ENCODE data around the gene ADAMTS8. TPM values are rescaled to one million over a fixed set of nuclear protein-coding genes. Genes with fewer than 3 reads are reported as not detected.

ADAMTS8 gene
- total RNA-seq, 1 donor from 2014 or later: not detected

GRCh38 chr11:130462931-130463330 lies 34.5 kb upstream of the ADAMTS8 start:
- no peaks in the 10 kb centered on the region for H3K27me3 ChIP-seq
- no peak for TF ChIP-seq EZH2phosphoT487 (IDR thresholded peaks at IDR 0.05)
- H3K4me1 ChIP-seq: no peaks in the 10 kb centered on the region
- no peak overlapping the region for H3K4me3 ChIP-seq
- no peaks in the 10 kb centered on the region for H3F3A ChIP-seq (ENCODE audit: low read depth)
- H3K27ac ChIP-seq: no peak overlapping the region
- no peak overlapping the region for H2AFZ ChIP-seq (replicated peaks)
- H3K36me3 ChIP-seq: no peaks in the 10 kb centered on the region
- Mint-ChIP-seq H3K4me3 (no peak overlapping the region), H3K4me1 (no peaks in the 10 kb centered on the region), H3K36me3 (peaks cover 2% of the 10 kb centered on the region), H3K27me3 (ENCODE audit: insufficient read depth, low read depth) (no peaks in the 10 kb centered on the region), H3K9me3 (no peaks in the 10 kb centered on the region), H3K27ac (no peak overlapping the region)
- no peaks in the 10 kb centered on the region for H3K9me3 ChIP-seq (ENCODE audit: low read depth)
- no peaks in the 10 kb centered on the region for H4K20me1 ChIP-seq (ENCODE audit: low read depth)
- H3K79me2 ChIP-seq (ENCODE audit: low read depth): no peaks in the 10 kb centered on the region
- no peak overlapping the region for H3K9ac ChIP-seq
- DNase-seq (ENCODE audit: low spot score): no peak
- H3K4me2 ChIP-seq: no peak overlapping the region

- no peak overlapping the region for H3K4me2 ChIP-seq
- no peaks in the 10 kb centered on the region for H3K27me3 Mint-ChIP-seq (ENCODE audit: insufficient read depth, low read depth)
- H3K27ac ChIP-seq: no peak overlapping the region
- no peaks in the 10 kb centered on the region for H3F3A ChIP-seq (ENCODE audit: low read depth)
- H3K79me2 ChIP-seq (ENCODE audit: low read depth): no peaks in the 10 kb centered on the region
- H3K27me3 ChIP-seq: no peaks in the 10 kb centered on the region
- H3K4me3 ChIP-seq: no peak overlapping the region
- no peaks in the 10 kb centered on the region for H3K4me1 ChIP-seq
- H3K36me3 ChIP-seq: no peaks in the 10 kb centered on the region
- H3K27ac Mint-ChIP-seq: no peak overlapping the region
- DNase-seq (ENCODE audit: low spot score): no peak
- peaks cover 2% of the 10 kb centered on the region for H3K36me3 Mint-ChIP-seq
- H3K9me3 ChIP-seq (ENCODE audit: low read depth): no peaks in the 10 kb centered on the region
- no peak overlapping the region for H2AFZ ChIP-seq (replicated peaks)
- TF ChIP-seq EZH2 (IDR thresholded peaks at IDR 0.05) (no peak), EZH2phosphoT487 (IDR thresholded peaks at IDR 0.05) (no peak)
- TF ChIP-seq, protein P1, sequence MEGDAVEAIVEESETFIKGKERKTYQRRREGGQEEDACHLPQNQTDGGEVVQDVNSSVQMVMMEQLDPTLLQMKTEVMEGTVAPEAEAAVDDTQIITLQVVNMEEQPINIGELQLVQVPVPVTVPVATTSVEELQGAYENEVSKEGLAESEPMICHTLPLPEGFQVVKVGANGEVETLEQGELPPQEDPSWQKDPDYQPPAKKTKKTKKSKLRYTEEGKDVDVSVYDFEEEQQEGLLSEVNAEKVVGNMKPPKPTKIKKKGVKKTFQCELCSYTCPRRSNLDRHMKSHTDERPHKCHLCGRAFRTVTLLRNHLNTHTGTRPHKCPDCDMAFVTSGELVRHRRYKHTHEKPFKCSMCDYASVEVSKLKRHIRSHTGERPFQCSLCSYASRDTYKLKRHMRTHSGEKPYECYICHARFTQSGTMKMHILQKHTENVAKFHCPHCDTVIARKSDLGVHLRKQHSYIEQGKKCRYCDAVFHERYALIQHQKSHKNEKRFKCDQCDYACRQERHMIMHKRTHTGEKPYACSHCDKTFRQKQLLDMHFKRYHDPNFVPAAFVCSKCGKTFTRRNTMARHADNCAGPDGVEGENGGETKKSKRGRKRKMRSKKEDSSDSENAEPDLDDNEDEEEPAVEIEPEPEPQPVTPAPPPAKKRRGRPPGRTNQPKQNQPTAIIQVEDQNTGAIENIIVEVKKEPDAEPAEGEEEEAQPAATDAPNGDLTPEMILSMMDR (IDR thresholded peaks at IDR 0.05): no peak
- no peak overlapping the region for H3K9ac ChIP-seq
- no peaks in the 10 kb centered on the region for H4K20me1 ChIP-seq (ENCODE audit: low read depth)
- no peak overlapping the region for H3K4me3 Mint-ChIP-seq
- no peaks in the 10 kb centered on the region for H3K9me3 Mint-ChIP-seq
- H3K4me1 Mint-ChIP-seq: no peaks in the 10 kb centered on the region
Observed at GRCh38 chr11:130462101-130462885, 33.9 kb upstream of the ADAMTS8 start.

GRCh38 chr11:130459521-130459920 lies 31.1 kb upstream of the ADAMTS8 start:
- Histone ChIP-seq H4K20me1 (ENCODE audit: low read depth) (no peaks in the 10 kb centered on the region), H2AFZ (replicated peaks) (no peak overlapping the region), H3K27me3 (peaks cover 22% of the 10 kb centered on the region), H3K79me2 (ENCODE audit: low read depth) (no peaks in the 10 kb centered on the region), H3K27ac (no peak overlapping the region), H3K4me3 (no peak overlapping the region), H3K9ac (no peak overlapping the region), H3K4me1 (no peaks in the 10 kb centered on the region), H3F3A (ENCODE audit: low read depth) (no peaks in the 10 kb centered on the region), H3K36me3 (no peaks in the 10 kb centered on the region), H3K9me3 (ENCODE audit: low read depth) (no peaks in the 10 kb centered on the region), H3K4me2 (no peak overlapping the region)
- TF ChIP-seq EZH2phosphoT487 (IDR thresholded peaks at IDR 0.05): no peak
- TF ChIP-seq, protein P1 (IDR thresholded peaks at IDR 0.05): no peak
- TF ChIP-seq EZH2 (IDR thresholded peaks at IDR 0.05): no peak
- Mint-ChIP-seq H3K27ac (peak overlapping the region; percentile 44), H3K4me3 (no peak overlapping the region), H3K27me3 (ENCODE audit: insufficient read depth, low read depth) (peaks cover 3% of the 10 kb centered on the region), H3K4me1 (peaks cover 5% of the 10 kb centered on the region), H3K36me3 (peaks cover 2% of the 10 kb centered on the region), H3K9me3 (no peaks in the 10 kb centered on the region)
- no peak for DNase-seq (ENCODE audit: low spot score)

GRCh38 chr11:130458410-130458729 lies 30.0 kb upstream of the ADAMTS8 start:
- Histone ChIP-seq H3F3A (ENCODE audit: low read depth) (no peaks in the 10 kb centered on the region), H4K20me1 (ENCODE audit: low read depth) (no peaks in the 10 kb centered on the region), H3K9ac (no peak overlapping the region), H3K9me3 (ENCODE audit: low read depth) (no peaks in the 10 kb centered on the region), H3K36me3 (no peaks in the 10 kb centered on the region), H3K27ac (no peak overlapping the region), H3K27me3 (peaks cover 34% of the 10 kb centered on the region), H2AFZ (replicated peaks) (no peak overlapping the region), H3K4me2 (no peak overlapping the region), H3K4me3 (no peak overlapping the region), H3K4me1 (no peaks in the 10 kb centered on the region), H3K79me2 (ENCODE audit: low read depth) (no peaks in the 10 kb centered on the region)
- H3K27me3 Mint-ChIP-seq (ENCODE audit: insufficient read depth, low read depth): peaks cover 3% of the 10 kb centered on the region
- H3K4me3 Mint-ChIP-seq: no peak overlapping the region
- H3K9me3 Mint-ChIP-seq: no peaks in the 10 kb centered on the region
- DNase-seq (ENCODE audit: low spot score): no peak
- H3K27ac Mint-ChIP-seq: no peak overlapping the region
- no peak for TF ChIP-seq EZH2 (IDR thresholded peaks at IDR 0.05)
- TF ChIP-seq, protein P1 (IDR thresholded peaks at IDR 0.05): no peak
- no peak for TF ChIP-seq EZH2phosphoT487 (IDR thresholded peaks at IDR 0.05)
- peaks cover 5% of the 10 kb centered on the region for H3K4me1 Mint-ChIP-seq
- H3K36me3 Mint-ChIP-seq: peaks cover 2% of the 10 kb centered on the region
